ENCODE measurements around the gene GRK7.
A peak's percentile ranks its signal among the peaks of the same experiment; 100 is the strongest.

GRK7 gene

DNA sequence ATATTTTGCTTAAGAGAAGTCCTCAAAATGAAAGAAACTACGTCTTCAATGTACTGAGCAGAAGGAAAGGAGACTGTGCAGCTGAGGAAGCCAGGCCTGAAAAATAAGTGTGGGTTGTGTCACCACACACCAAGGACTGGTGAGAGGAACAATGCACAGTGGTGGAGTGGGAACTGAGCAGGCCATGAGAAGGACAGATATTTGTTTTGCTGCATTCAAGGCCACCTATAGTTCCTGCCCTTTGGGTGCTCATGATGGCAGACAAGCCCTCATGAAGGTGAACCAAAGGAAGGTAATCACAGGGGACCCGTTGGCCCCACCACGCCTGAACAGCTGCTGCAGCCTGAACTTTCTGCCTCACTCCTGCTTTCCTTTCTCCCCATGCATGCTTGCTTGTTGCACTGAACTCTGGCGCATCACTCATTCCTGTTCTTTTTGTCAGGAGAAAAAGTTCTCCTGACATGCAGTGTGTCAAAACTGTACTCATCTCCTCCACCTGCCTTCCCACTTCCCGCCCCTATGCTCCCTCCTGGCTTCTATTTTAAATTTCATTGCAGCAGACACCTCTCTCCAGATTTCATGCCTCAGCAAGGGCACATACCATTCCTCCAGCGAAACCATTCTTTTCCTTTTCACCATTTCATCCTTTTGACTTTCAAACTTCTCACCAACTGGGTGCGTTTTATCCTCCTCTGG, 27.3 kb upstream of the GRK7 start:
- no peak overlapping the region for H3K9ac ChIP-seq (ENCODE audit: low read length)
- H3K9me3 ChIP-seq (ENCODE audit: control insufficient read depth, low read length): no peaks in the 10 kb centered on the region
- no peak for DNase-seq (ENCODE audit: low read depth)
- peaks cover 20% of the 10 kb centered on the region for H3K4me1 ChIP-seq (ENCODE audit: control insufficient read depth, insufficient read depth, low read length)
- H3K36me3 ChIP-seq (ENCODE audit: control insufficient read depth, insufficient read depth, low read length, severe bottlenecking): no peaks in the 10 kb centered on the region
- H3K27me3 ChIP-seq (replicated peaks; ENCODE audit: control insufficient read depth, insufficient read depth, low read length): no peaks in the 10 kb centered on the region
- no peak overlapping the region for H3K4me3 ChIP-seq (ENCODE audit: low read length)

DNA sequence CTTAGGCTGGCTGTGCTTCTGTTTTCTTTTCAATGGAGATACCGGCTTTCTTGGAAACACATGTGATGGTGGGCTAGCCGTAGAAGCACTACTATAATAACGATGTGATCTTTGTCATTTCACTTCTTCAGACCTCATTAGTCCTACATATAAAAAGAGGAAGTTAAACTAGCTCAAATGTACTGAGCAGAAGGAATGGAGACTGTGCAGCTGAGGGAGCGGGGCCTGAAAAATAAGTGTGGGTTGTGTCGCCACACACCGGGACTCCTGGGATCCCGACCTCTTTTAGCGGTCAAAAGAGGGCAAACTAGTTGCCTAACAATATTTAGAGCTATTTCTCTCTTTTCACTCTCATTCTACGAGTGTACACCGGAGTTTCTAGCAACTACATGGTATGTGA, 26.1 kb upstream of the GRK7 start:
- no peak overlapping the region for H3K4me3 ChIP-seq (ENCODE audit: low read length)
- H3K9ac ChIP-seq (ENCODE audit: low read length): no peak overlapping the region
- no peaks in the 10 kb centered on the region for H3K27me3 ChIP-seq (replicated peaks; ENCODE audit: control insufficient read depth, insufficient read depth, low read length)
- DNase-seq (ENCODE audit: low read depth): no peak
- H3K4me1 ChIP-seq (ENCODE audit: control insufficient read depth, insufficient read depth, low read length): peaks cover 28% of the 10 kb centered on the region
- no peaks in the 10 kb centered on the region for H3K9me3 ChIP-seq (ENCODE audit: control insufficient read depth, low read length)
- H3K36me3 ChIP-seq (ENCODE audit: control insufficient read depth, insufficient read depth, low read length, severe bottlenecking): no peaks in the 10 kb centered on the region

DNA sequence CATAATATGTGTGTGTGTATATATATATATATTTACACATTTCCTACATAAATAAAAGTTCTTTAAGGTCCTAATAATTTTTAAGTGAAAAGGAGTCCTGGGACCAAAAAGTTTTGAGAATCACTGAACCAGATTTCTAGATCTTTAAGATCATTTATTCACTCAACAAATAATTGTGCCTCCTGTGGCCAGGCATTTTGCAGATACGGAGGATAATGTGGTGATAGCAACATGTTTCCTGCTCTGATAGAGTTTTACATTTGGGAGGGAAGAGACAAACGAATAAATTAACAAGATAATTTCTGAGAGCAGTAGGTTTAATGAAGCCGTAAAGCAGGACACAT, 25.6 kb upstream of the GRK7 start:
- Histone ChIP-seq H3K36me3 (ENCODE audit: control insufficient read depth, insufficient read depth, low read length, severe bottlenecking) (no peaks in the 10 kb centered on the region), H3K4me1 (ENCODE audit: control insufficient read depth, insufficient read depth, low read length) (peaks cover 28% of the 10 kb centered on the region), H3K4me3 (ENCODE audit: low read length) (peak overlapping the region; percentile 98), H3K27me3 (replicated peaks; ENCODE audit: control insufficient read depth, insufficient read depth, low read length) (no peaks in the 10 kb centered on the region), H3K9me3 (ENCODE audit: control insufficient read depth, low read length) (no peaks in the 10 kb centered on the region), H3K9ac (ENCODE audit: low read length) (peak overlapping the region; percentile 93)
- no peak for DNase-seq (ENCODE audit: low read depth)

DNA sequence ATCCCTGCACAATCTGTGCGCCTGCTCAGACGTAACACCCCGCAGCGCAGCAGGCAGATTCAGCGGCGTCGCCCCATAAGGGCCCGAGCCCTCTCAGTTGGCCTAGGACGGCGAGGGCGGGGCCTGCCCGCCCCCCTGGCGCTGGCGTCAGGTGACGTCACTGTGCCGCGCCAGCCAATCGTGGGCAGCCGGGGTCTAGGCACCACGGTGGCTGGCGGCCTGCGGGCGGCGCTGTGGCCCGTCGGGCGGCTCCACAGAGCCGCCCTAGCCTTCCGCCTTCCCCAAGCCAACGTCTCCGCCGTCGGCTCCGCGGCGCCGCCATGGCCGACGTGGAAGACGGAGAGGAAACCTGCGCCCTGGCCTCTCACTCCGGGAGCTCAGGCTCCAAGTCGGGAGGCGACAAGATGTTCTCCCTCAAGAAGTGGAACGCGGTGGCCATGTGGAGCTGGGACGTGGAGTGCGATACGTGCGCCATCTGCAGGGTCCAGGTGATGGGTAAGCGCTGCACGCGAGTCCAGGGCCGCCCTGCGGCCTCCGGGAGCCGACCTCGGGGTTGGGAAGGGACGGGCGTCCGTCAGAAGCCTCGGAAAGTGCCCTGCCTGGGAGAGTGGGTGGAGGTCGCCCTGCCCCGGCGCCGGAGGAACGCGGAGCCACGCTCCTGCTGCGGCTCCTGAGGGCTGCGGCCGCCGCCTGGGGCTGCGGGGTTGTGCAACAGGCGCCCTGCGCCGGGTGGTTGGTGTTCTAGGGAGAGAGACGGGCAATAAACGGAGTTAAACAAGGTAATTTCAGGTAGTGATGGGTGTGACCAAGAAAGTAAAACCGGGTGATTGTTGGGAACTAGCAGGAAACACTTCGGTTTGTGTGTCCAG, 25.0 kb upstream of the GRK7 start, which contains the start of gene RNF7:
RNF7 (plus strand) TSS at position 277 of the 869 bp plus-strand sequence; CDS start at position 321, 44 bp downstream.
- peak within 1 kb of the TSS; percentile 93 for H3K9ac ChIP-seq (ENCODE audit: low read length)
- no peaks in the 10 kb centered on the region for H3K36me3 ChIP-seq (ENCODE audit: control insufficient read depth, insufficient read depth, low read length, severe bottlenecking)
- H3K4me3 ChIP-seq (ENCODE audit: low read length): peak within 1 kb of the TSS; percentile 98
- peak; percentile 97 for DNase-seq (ENCODE audit: low read depth)
- H3K27me3 ChIP-seq (replicated peaks; ENCODE audit: control insufficient read depth, insufficient read depth, low read length): no peaks in the 10 kb centered on the region
- no peaks in the 10 kb centered on the region for H3K9me3 ChIP-seq (ENCODE audit: control insufficient read depth, low read length)
- peaks cover 33% of the 10 kb centered on the region for H3K4me1 ChIP-seq (ENCODE audit: control insufficient read depth, insufficient read depth, low read length)

DNA sequence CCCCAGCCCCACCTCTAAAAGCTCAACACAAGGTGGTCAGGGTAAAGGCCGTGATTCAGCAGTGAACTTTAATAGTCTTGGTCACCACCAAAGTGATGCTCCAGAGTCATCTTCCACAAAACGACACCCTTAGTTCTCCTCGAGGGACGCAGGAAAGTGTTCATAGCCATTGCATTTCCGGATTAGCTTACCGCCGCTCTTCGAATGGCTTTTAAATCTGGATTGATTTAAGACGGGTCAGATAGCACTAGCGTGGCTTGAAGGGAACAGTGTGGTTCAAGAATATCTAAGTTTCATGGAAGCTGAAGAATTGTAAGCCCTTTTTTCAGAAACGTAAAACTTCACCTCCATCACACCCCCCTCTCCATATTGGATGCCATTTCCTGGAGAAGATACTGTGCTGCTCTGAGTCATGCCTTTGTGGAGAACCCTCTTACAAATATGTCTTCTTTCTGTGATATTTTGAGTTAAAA, 24.3 kb upstream of the GRK7 start:
- Histone ChIP-seq H3K4me1 (ENCODE audit: control insufficient read depth, insufficient read depth, low read length) (peaks cover 40% of the 10 kb centered on the region), H3K36me3 (ENCODE audit: control insufficient read depth, insufficient read depth, low read length, severe bottlenecking) (peaks cover under 1% of the 10 kb centered on the region), H3K9ac (ENCODE audit: low read length) (peak overlapping the region; percentile 93), H3K9me3 (ENCODE audit: control insufficient read depth, low read length) (no peaks in the 10 kb centered on the region), H3K27me3 (replicated peaks; ENCODE audit: control insufficient read depth, insufficient read depth, low read length) (no peaks in the 10 kb centered on the region), H3K4me3 (ENCODE audit: low read length) (peak overlapping the region; percentile 98)
- DNase-seq (ENCODE audit: low read depth): peak; percentile 80

DNA sequence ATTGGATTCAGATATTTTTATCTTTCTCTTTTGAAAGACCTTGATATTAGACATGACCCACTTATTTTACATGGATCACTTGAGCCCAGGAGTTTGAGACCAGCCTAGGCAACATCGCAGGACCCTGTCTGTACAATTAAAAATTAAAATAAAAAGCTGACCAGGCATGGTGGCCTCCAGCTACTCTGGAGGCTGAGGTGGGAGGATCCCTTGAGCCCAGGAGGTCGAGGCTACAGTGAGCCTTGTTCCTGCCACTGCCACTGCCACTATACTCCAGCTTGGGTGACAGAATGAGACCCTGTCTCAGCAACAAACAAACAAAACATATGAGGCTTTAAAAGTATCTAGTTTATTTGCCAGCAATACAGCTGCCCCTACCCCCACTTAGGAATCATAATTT, 23.5 kb upstream of the GRK7 start:
- DNase-seq (ENCODE audit: low read depth): no peak
- Histone ChIP-seq H3K27me3 (replicated peaks; ENCODE audit: control insufficient read depth, insufficient read depth, low read length) (no peaks in the 10 kb centered on the region), H3K4me1 (ENCODE audit: control insufficient read depth, insufficient read depth, low read length) (peaks cover 43% of the 10 kb centered on the region), H3K9me3 (ENCODE audit: control insufficient read depth, low read length) (no peaks in the 10 kb centered on the region), H3K9ac (ENCODE audit: low read length) (peak overlapping the region; percentile 93), H3K36me3 (ENCODE audit: control insufficient read depth, insufficient read depth, low read length, severe bottlenecking) (peaks cover 8% of the 10 kb centered on the region), H3K4me3 (ENCODE audit: low read length) (peak overlapping the region; percentile 98)

DNA sequence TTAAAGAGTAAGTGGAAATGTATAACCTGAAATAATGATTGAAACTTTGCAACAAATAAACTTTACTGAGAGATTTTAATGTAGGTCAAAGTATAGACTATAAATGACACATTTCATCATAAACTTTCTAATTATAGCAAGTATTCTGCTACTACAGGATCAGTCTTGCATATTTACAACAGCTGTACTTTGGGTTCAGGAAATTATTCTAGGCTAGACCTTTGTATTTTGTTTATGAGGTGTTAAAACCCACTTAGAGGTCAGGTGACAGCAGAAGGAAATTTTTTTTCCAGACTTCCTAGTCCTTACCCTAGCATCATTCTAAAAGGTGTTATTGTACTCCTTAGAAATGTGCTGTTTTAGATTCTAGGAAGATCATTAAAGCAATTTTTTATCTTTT, 22.9 kb upstream of the GRK7 start:
- peaks cover 43% of the 10 kb centered on the region for H3K4me1 ChIP-seq (ENCODE audit: control insufficient read depth, insufficient read depth, low read length)
- no peaks in the 10 kb centered on the region for H3K27me3 ChIP-seq (replicated peaks; ENCODE audit: control insufficient read depth, insufficient read depth, low read length)
- H3K4me3 ChIP-seq (ENCODE audit: low read length): peak overlapping the region; percentile 98
- peaks cover 14% of the 10 kb centered on the region for H3K36me3 ChIP-seq (ENCODE audit: control insufficient read depth, insufficient read depth, low read length, severe bottlenecking)
- no peaks in the 10 kb centered on the region for H3K9me3 ChIP-seq (ENCODE audit: control insufficient read depth, low read length)
- H3K9ac ChIP-seq (ENCODE audit: low read length): peak overlapping the region; percentile 93
- no peak for DNase-seq (ENCODE audit: low read depth)

DNA sequence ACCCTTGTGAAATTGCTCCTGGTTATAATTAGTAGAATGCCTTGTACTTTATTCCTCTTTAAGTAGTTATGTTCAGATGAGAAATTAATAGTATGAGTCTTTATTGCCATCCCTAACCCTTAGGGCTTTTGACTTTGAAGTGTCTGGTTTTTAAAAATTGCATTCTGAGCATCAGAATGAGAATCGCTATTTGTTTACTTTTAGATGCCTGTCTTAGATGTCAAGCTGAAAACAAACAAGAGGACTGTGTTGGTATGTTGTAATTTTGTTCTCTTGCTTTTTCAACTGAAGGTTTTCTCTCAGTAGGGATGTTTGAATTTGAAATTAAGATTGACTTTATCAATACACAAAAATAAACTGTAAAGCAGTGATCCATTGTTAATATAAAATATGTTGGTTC, 19.9 kb upstream of the GRK7 start:
- DNase-seq (ENCODE audit: low read depth): no peak
- H3K9me3 ChIP-seq (ENCODE audit: control insufficient read depth, low read length): no peaks in the 10 kb centered on the region
- H3K27me3 ChIP-seq (replicated peaks; ENCODE audit: control insufficient read depth, insufficient read depth, low read length): no peaks in the 10 kb centered on the region
- H3K4me1 ChIP-seq (ENCODE audit: control insufficient read depth, insufficient read depth, low read length): peaks cover 39% of the 10 kb centered on the region
- no peak overlapping the region for H3K4me3 ChIP-seq (ENCODE audit: low read length)
- no peak overlapping the region for H3K9ac ChIP-seq (ENCODE audit: low read length)
- peaks cover 43% of the 10 kb centered on the region for H3K36me3 ChIP-seq (ENCODE audit: control insufficient read depth, insufficient read depth, low read length, severe bottlenecking)

DNA sequence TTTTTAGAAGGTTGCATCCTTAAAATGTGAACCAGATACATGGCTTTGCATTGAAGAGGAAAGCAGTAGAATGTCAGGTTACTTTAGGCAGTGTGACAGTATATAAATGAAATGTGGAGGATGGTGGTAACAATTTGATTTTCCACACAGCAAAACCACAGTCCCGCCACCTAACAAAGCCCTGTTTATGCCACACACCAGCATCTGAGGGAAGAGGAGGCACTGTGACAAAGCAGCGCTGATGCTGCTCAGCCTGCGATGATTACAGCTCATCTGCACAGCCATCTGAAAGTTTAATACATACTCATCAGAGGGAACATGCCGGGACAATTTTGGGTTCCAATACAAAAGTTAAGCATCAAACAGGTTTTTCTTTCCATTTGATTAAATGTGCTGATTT, 16.2 kb upstream of the GRK7 start:
- H3K9ac ChIP-seq (ENCODE audit: low read length): no peak overlapping the region
- H3K9me3 ChIP-seq (ENCODE audit: control insufficient read depth, low read length): no peaks in the 10 kb centered on the region
- H3K4me1 ChIP-seq (ENCODE audit: control insufficient read depth, insufficient read depth, low read length): peaks cover 15% of the 10 kb centered on the region
- no peak for DNase-seq (ENCODE audit: low read depth)
- H3K4me3 ChIP-seq (ENCODE audit: low read length): no peak overlapping the region
- no peaks in the 10 kb centered on the region for H3K27me3 ChIP-seq (replicated peaks; ENCODE audit: control insufficient read depth, insufficient read depth, low read length)
- peaks cover 68% of the 10 kb centered on the region for H3K36me3 ChIP-seq (ENCODE audit: control insufficient read depth, insufficient read depth, low read length, severe bottlenecking)

DNA sequence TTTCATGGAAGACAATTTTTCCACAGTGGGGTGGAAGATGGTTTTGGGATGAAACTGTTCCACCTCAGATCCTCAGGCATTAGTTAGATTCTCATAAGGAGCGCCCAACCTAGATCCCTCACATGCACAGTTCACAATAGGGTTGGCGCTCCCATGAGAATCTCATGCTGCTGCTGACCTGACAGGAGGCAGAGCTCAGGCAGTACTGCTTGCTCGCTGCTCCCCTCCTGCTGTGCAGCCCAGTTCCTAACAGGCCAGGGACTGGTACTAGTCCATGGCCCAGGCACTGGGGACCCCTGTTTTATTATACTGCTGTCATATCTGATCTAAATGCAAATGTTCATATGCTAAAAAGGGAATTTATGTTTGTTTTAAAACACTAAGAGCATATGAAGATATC, 9.8 kb upstream of the GRK7 start:
- Histone ChIP-seq H3K4me1 (ENCODE audit: control insufficient read depth, insufficient read depth, low read length) (no peaks in the 10 kb centered on the region), H3K9ac (ENCODE audit: low read length) (no peak overlapping the region), H3K36me3 (ENCODE audit: control insufficient read depth, insufficient read depth, low read length, severe bottlenecking) (peaks cover 35% of the 10 kb centered on the region), H3K27me3 (replicated peaks; ENCODE audit: control insufficient read depth, insufficient read depth, low read length) (no peaks in the 10 kb centered on the region), H3K9me3 (ENCODE audit: control insufficient read depth, low read length) (no peaks in the 10 kb centered on the region), H3K4me3 (ENCODE audit: low read length) (no peak overlapping the region)
- DNase-seq (ENCODE audit: low read depth): no peak

DNA sequence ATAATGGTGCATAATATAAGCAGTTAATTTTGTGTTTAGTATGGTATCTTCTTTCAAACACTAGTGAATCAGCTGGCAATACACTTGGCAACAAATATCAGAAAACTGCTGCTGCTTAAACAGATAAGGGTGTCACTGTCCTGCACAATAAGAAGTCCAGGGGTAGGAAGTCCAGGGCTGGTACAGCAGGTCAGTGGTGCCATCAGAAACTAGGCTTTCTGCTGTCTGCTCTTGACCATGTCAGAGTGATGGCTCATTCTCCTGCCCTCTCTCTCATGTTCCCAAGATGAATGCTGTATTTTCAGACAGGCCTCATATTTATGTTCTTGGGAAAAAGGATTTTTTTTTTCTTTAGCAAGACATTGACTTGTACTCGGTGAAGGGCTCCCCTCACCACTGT, 9.2 kb upstream of the GRK7 start:
- Histone ChIP-seq H3K4me1 (ENCODE audit: control insufficient read depth, insufficient read depth, low read length) (no peaks in the 10 kb centered on the region), H3K4me3 (ENCODE audit: low read length) (no peak overlapping the region), H3K9ac (ENCODE audit: low read length) (no peak overlapping the region), H3K36me3 (ENCODE audit: control insufficient read depth, insufficient read depth, low read length, severe bottlenecking) (peaks cover 29% of the 10 kb centered on the region), H3K9me3 (ENCODE audit: control insufficient read depth, low read length) (no peaks in the 10 kb centered on the region), H3K27me3 (replicated peaks; ENCODE audit: control insufficient read depth, insufficient read depth, low read length) (no peaks in the 10 kb centered on the region)
- no peak for DNase-seq (ENCODE audit: low read depth)
